HK-2 (cell line): ENCODE data around the gene KRTAP6-2.

Experiments used
- DNase-seq: peaks from one replicate; pipeline ENCODE4 v3.0.0-alpha.2; 2018; ENCODE audit not compliant: unreplicated experiment

The KRTAP6-2 gene

GRCh38 chr21:30567617-30568016 lies 31.1 kb downstream of the KRTAP6-2 start:
- DNase-seq, result no peak

GRCh38 chr21:30563630-30564029 lies 35.1 kb downstream of the KRTAP6-2 start:
- DNase-seq, result no peak

- DNase-seq, result no peak
Observed at GRCh38 chr21:30563072-30563471, 35.6 kb downstream of the KRTAP6-2 start.

- DNase-seq, result no peak
Observed at GRCh38 chr21:30561957-30562356, 36.7 kb downstream of the KRTAP6-2 start.

GRCh38 chr21:30561264-30561895 lies 37.3 kb downstream of the KRTAP6-2 start, which contains the start of gene KRTAP19-7:
KRTAP19-7 (minus strand) TSS chr21:30561314; CDS start chr21:30561289, 25 bp downstream.
- no peak for DNase-seq

- no peak for DNase-seq
Observed at GRCh38 chr21:30555095-30555494, 43.6 kb downstream of the KRTAP6-2 start.

- no peak for DNase-seq
Observed at GRCh38 chr21:30552782-30553181, 45.9 kb downstream of the KRTAP6-2 start.
